Lower leg skin (tissue), 3 donors: ENCODE measurements around the gene TNNT2.

ENCODE experiments used
- CTCF ChIP-seq, 3 donors: fragments of 450-650 bp; IDR thresholded peaks; one replicate each; pipeline ENCODE4 v1.5.1; 2016; ENCODE audit warnings: antibody characterized with exemption in 3 of 3, mild to moderate bottlenecking in 3 of 3, moderate library complexity in 2 of 3
- POLR2A ChIP-seq, 2 donors: fragments of 450-650 bp; IDR thresholded peaks; one replicate each; pipeline ENCODE4 v1.6.1; 2016 to 2017; ENCODE audit warnings: antibody characterized with exemption in 2 of 2, mild to moderate bottlenecking in 1 of 2, moderate library complexity in 1 of 2

GRCh38 chr1:201346337-201346939, 31.0 kb downstream of the TNNT2 start:
- no peak for TF ChIP-seq CTCF (IDR thresholded peaks at IDR 0.05)
- TF ChIP-seq POLR2A (IDR thresholded peaks at IDR 0.05), result no peak
